ENCODE measurements around the gene XYLT1. TPM values are rescaled to one million over a fixed set of nuclear protein-coding genes. Genes with fewer than 3 reads are reported as not detected.

XYLT1 gene
- total RNA-seq, 5 donors from 2014 or later (not counting 1 experiment from before 2014, with no cell fraction given): 25.8 to 70.6 (median 57.8) TPM

DNA sequence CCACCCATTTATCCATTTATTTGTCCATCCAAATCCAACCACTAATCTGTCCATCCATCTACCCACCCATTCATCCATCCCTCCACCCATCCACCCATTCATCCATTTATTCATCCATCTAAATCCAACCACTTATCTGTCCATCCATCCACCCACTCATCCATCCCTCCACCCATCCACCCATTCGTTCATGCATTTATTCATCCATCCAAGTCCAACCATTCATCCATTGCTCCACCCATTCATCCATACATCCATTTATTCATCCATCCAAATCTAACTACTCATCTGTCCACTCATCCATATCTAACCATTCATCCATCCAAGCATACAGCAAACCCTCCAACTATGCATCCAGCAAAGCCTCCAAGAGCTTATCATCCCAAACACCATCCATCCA lies 267.3 kb downstream of the XYLT1 start:
- Mint-ChIP-seq H3K27me3 (no peaks in the 10 kb centered on the region), H3K4me1 (peaks cover 0 to 5% (median 0%) of the 10 kb centered on the region in 3 donors), H3K36me3 (peaks cover 31% of the 10 kb centered on the region), H3K27ac (no peak overlapping the region), H3K4me3 (no peak overlapping the region), H3K9me3 (no peaks in the 10 kb centered on the region)
- no peak overlapping the region for H3K27ac ChIP-seq (ENCODE audit: low read length)
- POLR2A ChIA-PET: no interaction called here
- ATAC-seq (replicated peaks in 1 of 4) (no peak), DNase-seq (no peak)
- H3K27me3 ChIP-seq (replicated peaks in 1 of 2; ENCODE audit: control insufficient read depth in 2 of 2, extremely low read depth in 1 of 2, insufficient read depth in 2 of 2, low read length in 1 of 2): no peaks in the 10 kb centered on the region
- no peaks in the 10 kb centered on the region for H3K9me3 ChIP-seq
- CTCF ChIA-PET: no interaction called here
- H3K36me3 ChIP-seq (ENCODE audit: control insufficient read depth in 2 of 2, extremely low read depth in 1 of 2, insufficient read depth in 1 of 2, low read length in 1 of 2): peaks cover 4 to 16% of the 10 kb centered on the region in 2 donors
- 86% methylated on average over 1 of the region's 1 CpG for WGBS (ENCODE audit: insufficient coverage)
- no peak overlapping the region for H3K4me3 ChIP-seq (ENCODE audit: control insufficient read depth in 1 of 2, extremely low read depth in 1 of 2, low read length in 1 of 2)
- H3K4me1 ChIP-seq (ENCODE audit: control insufficient read depth in 1 of 2, extremely low read depth in 1 of 2, insufficient read depth in 2 of 2, low read length in 2 of 2): no peaks in the 10 kb centered on the region

DNA sequence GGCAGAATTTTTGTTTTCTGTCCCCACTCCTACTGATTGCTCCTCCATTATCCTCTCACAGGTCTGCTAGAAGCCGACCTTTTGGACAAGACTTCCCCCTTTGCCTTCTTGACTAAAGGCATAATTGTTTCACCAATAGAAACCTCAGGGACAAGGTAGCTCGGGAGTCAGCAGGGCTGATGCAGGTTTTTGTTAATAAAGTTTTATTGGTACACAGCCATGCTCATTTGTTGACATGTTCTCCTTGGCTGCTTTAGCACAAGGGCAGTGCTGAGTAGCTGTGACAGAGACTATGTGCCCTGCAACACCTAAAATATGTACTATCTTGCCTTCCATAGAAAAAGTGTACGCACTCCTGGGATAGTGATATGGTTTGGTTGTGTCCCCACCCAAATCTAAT lies 271.6 kb downstream of the XYLT1 start:
- Mint-ChIP-seq H3K9me3 (no peaks in the 10 kb centered on the region), H3K27me3 (no peaks in the 10 kb centered on the region), H3K4me3 (no peak overlapping the region), H3K36me3 (peaks cover 53% of the 10 kb centered on the region), H3K4me1 (peaks cover 0 to 3% (median 2%) of the 10 kb centered on the region in 3 donors), H3K27ac (no peak overlapping the region)
- Histone ChIP-seq H3K4me1 (ENCODE audit: control insufficient read depth in 1 of 2, extremely low read depth in 1 of 2, insufficient read depth in 2 of 2, low read length in 2 of 2) (peaks cover 0 to 4% of the 10 kb centered on the region in 2 experiments), H3K36me3 (ENCODE audit: control insufficient read depth in 2 of 2, extremely low read depth in 1 of 2, insufficient read depth in 1 of 2, low read length in 1 of 2) (peaks cover 11 to 40% of the 10 kb centered on the region in 2 donors), H3K9me3 (no peaks in the 10 kb centered on the region), H3K27ac (ENCODE audit: low read length) (no peak overlapping the region), H3K27me3 (replicated peaks in 1 of 2; ENCODE audit: control insufficient read depth in 2 of 2, extremely low read depth in 1 of 2, insufficient read depth in 2 of 2, low read length in 1 of 2) (no peaks in the 10 kb centered on the region), H3K4me3 (ENCODE audit: control insufficient read depth in 1 of 2, extremely low read depth in 1 of 2, low read length in 1 of 2) (no peak overlapping the region)
- POLR2A ChIA-PET: interaction anchor here in 1 of 2 donors (0.5 kb wide), 1 partner anchor 12 kb away, joined by 8 read pairs; no protein-coding TSS in a partner anchor
- DNase-seq (no peak), ATAC-seq (replicated peaks in 1 of 4) (no peak)
- CTCF ChIA-PET: no interaction called here
- WGBS (ENCODE audit: insufficient coverage): no CpG with 5 or more reads among the region's 3 CpGs

DNA sequence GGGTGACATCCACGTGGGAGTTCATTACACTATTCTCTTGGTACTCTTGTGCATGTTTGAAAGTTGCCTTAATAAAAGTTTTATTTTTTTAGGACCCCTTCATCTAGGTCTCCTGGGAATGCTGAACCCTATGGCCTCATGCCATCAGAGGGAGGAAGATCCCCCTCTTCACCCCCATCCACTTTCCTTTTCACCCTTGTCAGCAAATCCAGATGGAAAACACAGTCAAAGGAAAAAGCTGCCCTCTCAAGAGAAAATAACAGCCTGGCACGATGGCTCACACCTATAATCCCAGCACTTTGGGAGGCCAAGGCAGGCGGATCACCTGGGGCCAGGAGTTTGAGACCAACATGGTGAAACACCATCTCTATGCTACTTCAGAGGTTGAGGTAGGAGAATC lies 274.2 kb downstream of the XYLT1 start:
- Mint-ChIP-seq H3K4me1 (peaks cover 0 to 3% (median 2%) of the 10 kb centered on the region in 3 donors), H3K9me3 (no peaks in the 10 kb centered on the region), H3K4me3 (no peak overlapping the region), H3K27me3 (no peaks in the 10 kb centered on the region), H3K36me3 (peaks cover 66% of the 10 kb centered on the region), H3K27ac (no peak overlapping the region)
- H3K27me3 ChIP-seq (replicated peaks in 1 of 2; ENCODE audit: control insufficient read depth in 2 of 2, extremely low read depth in 1 of 2, insufficient read depth in 2 of 2, low read length in 1 of 2): no peaks in the 10 kb centered on the region
- no peaks in the 10 kb centered on the region for H3K9me3 ChIP-seq
- H3K4me3 ChIP-seq (ENCODE audit: control insufficient read depth in 1 of 2, extremely low read depth in 1 of 2, low read length in 1 of 2): no peak overlapping the region
- H3K4me1 ChIP-seq (ENCODE audit: control insufficient read depth in 1 of 2, extremely low read depth in 1 of 2, insufficient read depth in 2 of 2, low read length in 2 of 2): peaks cover 0 to 5% of the 10 kb centered on the region in 2 experiments
- H3K27ac ChIP-seq (ENCODE audit: low read length): no peak overlapping the region
- H3K36me3 ChIP-seq (ENCODE audit: control insufficient read depth in 2 of 2, extremely low read depth in 1 of 2, insufficient read depth in 1 of 2, low read length in 1 of 2): peaks cover 11 to 43% of the 10 kb centered on the region in 2 donors
- ATAC-seq (replicated peaks in 1 of 4) (no peak), DNase-seq (no peak)
- POLR2A ChIA-PET: no interaction called here
- CTCF ChIA-PET: no interaction called here
- no CpG with 5 or more reads among the region's 3 CpGs for WGBS (ENCODE audit: insufficient coverage)

DNA sequence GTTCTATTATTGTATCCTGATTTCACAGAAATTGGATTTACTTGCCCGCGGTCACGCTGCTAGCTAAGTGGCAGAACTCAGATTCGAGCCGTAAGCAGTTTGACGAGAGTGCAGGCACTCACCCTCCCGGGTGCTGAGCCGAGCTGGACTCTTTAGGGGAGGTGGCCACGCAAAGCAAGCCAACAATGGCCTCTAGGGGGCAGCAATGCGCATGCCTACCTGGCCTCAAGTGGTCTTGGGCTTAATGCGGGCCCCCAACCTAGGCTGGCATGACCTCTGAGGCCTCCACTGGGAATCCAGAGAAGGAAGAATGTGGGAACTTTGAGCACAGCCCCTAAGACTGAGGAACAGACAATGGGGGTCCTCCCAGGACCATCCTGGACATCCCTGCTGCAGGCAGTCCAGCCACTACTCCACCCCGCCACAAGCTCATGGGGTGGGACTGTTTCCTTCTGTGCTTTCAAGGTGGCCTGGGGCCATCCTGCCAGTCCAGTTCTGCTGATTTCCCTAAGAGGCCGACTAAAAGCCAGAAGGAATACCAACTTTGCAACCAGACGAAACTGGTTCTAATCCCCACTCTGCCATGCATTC lies 276.5 kb downstream of the XYLT1 start:
- POLR2A ChIA-PET: no interaction called here
- WGBS (ENCODE audit: insufficient coverage): 67% methylated on average over 11 of the region's 14 CpGs
- no peaks in the 10 kb centered on the region for H3K27me3 Mint-ChIP-seq
- Histone ChIP-seq H3K36me3 (ENCODE audit: control insufficient read depth in 2 of 2, extremely low read depth in 1 of 2, insufficient read depth in 1 of 2, low read length in 1 of 2) (peaks cover 12 to 35% of the 10 kb centered on the region in 2 donors), H3K4me1 (ENCODE audit: control insufficient read depth in 1 of 2, extremely low read depth in 1 of 2, insufficient read depth in 2 of 2, low read length in 2 of 2) (peaks cover 0 to 5% of the 10 kb centered on the region in 2 experiments), H3K4me3 (ENCODE audit: control insufficient read depth in 1 of 2, extremely low read depth in 1 of 2, low read length in 1 of 2) (no peak overlapping the region), H3K9me3 (no peaks in the 10 kb centered on the region), H3K27me3 (replicated peaks in 1 of 2; ENCODE audit: control insufficient read depth in 2 of 2, extremely low read depth in 1 of 2, insufficient read depth in 2 of 2, low read length in 1 of 2) (no peaks in the 10 kb centered on the region), H3K27ac (ENCODE audit: low read length) (no peak overlapping the region)
- H3K36me3 Mint-ChIP-seq: peaks cover 71% of the 10 kb centered on the region
- DNase-seq (peak in 33 of 35 experiments; percentile 14 to 76 (median 46)), ATAC-seq (replicated peaks in 1 of 4) (peak in 3 of 4 experiments; percentile 52 to 63 (median 56))
- CTCF ChIA-PET: interaction anchor here (0.6 to 1.1 kb wide), 3 partner anchors 17 to 385 kb away, joined by 3 to 6 read pairs (median 5); no protein-coding TSS in a partner anchor
- H3K4me1 Mint-ChIP-seq: peaks cover 0 to 3% (median 2%) of the 10 kb centered on the region in 3 donors
- no peak overlapping the region for H3K27ac Mint-ChIP-seq
- H3K9me3 Mint-ChIP-seq: peaks cover 0 to 2% (median 0%) of the 10 kb centered on the region in 3 donors
- H3K4me3 Mint-ChIP-seq: no peak overlapping the region

DNA sequence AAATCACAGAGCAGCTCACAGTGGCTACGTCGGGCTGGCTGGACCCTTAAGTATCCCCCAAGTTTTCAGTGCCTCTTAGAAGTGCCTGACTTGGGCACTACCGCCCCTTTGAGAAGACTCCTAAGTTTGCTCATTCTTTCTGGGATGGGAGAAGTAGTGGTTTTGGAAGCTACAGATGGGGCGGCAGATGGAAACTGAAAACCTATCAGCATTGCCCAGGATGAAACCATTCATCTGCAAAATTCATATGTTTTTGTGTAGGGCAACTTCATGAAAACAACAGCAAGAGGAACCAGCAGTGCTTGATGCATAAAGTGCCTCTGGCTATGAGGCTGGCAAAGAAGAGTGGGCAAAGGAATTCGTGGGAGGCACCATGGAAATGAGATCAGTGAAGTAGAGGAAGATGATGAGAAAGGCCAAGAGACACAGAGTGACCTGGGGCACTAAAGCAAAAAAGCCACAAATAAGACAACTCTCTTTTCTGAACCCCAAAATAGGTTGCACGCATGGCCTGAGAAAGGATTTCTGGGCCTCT lies 277.1 kb downstream of the XYLT1 start:
- no peaks in the 10 kb centered on the region for H3K27me3 Mint-ChIP-seq
- H3K4me1 ChIP-seq (ENCODE audit: control insufficient read depth in 1 of 2, extremely low read depth in 1 of 2, insufficient read depth in 2 of 2, low read length in 2 of 2): peaks cover 0 to 5% of the 10 kb centered on the region in 2 experiments
- DNase-seq (no peak), ATAC-seq (replicated peaks in 1 of 4) (no peak)
- H3K36me3 Mint-ChIP-seq: peaks cover 69% of the 10 kb centered on the region
- 100% methylated on average over 1 of the region's 6 CpGs for WGBS (ENCODE audit: insufficient coverage)
- H3K9me3 Mint-ChIP-seq: peaks cover 0 to 2% (median 0%) of the 10 kb centered on the region in 3 donors
- ChIA-PET CTCF (interaction anchor here (0.6 to 1.1 kb wide), 3 partner anchors 18 to 179 kb away, joined by 3 to 6 read pairs (median 3); no protein-coding TSS in a partner anchor), POLR2A (no interaction called here)
- no peak overlapping the region for H3K4me3 ChIP-seq (ENCODE audit: control insufficient read depth in 1 of 2, extremely low read depth in 1 of 2, low read length in 1 of 2)
- peaks cover 0 to 3% (median 2%) of the 10 kb centered on the region in 3 donors for H3K4me1 Mint-ChIP-seq
- H3K4me3 Mint-ChIP-seq: no peak overlapping the region
- H3K9me3 ChIP-seq: no peaks in the 10 kb centered on the region
- no peak overlapping the region for H3K27ac ChIP-seq (ENCODE audit: low read length)
- H3K36me3 ChIP-seq (ENCODE audit: control insufficient read depth in 2 of 2, extremely low read depth in 1 of 2, insufficient read depth in 1 of 2, low read length in 1 of 2): peaks cover 12 to 31% of the 10 kb centered on the region in 2 donors
- no peak overlapping the region for H3K27ac Mint-ChIP-seq
- H3K27me3 ChIP-seq (replicated peaks in 1 of 2; ENCODE audit: control insufficient read depth in 2 of 2, extremely low read depth in 1 of 2, insufficient read depth in 2 of 2, low read length in 1 of 2): no peaks in the 10 kb centered on the region

DNA sequence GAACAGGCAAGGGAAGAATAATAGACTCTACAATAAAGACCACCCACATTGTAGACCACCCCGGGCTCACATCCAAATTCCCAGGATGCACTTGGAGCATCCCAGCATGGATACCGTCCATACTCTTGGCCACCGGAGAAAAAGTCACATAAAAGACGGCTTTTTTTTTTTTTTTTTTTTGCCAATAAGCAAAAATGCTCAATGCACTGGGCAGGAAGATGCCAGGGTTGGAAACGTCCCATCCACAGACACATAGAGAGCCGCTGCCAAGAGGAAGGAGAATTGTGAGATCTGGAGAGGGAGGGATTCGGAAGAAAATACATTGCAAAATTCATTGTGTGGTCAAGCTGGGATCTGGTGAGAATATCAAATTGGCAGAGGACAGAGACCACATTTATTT lies 286.7 kb downstream of the XYLT1 start:
- ChIA-PET POLR2A (no interaction called here), CTCF (interaction anchor here in 1 of 2 donors (0.8 kb wide), 1 partner anchor 14 kb away, joined by 3 read pairs; no protein-coding TSS in a partner anchor)
- DNase-seq (no peak), ATAC-seq (replicated peaks in 1 of 4) (no peak)
- Histone ChIP-seq H3K36me3 (ENCODE audit: control insufficient read depth in 2 of 2, extremely low read depth in 1 of 2, insufficient read depth in 1 of 2, low read length in 1 of 2) (peaks cover 5% of the 10 kb centered on the region in 2 donors), H3K27me3 (replicated peaks in 1 of 2; ENCODE audit: control insufficient read depth in 2 of 2, extremely low read depth in 1 of 2, insufficient read depth in 2 of 2, low read length in 1 of 2) (no peaks in the 10 kb centered on the region), H3K4me3 (ENCODE audit: control insufficient read depth in 1 of 2, extremely low read depth in 1 of 2, low read length in 1 of 2) (no peak overlapping the region), H3K4me1 (ENCODE audit: control insufficient read depth in 1 of 2, extremely low read depth in 1 of 2, insufficient read depth in 2 of 2, low read length in 2 of 2) (no peaks in the 10 kb centered on the region), H3K9me3 (no peaks in the 10 kb centered on the region), H3K27ac (ENCODE audit: low read length) (no peak overlapping the region)
- no peaks in the 10 kb centered on the region for H3K27me3 Mint-ChIP-seq
- peaks cover 0 to 5% (median 2%) of the 10 kb centered on the region in 3 donors for H3K4me1 Mint-ChIP-seq
- H3K9me3 Mint-ChIP-seq: no peaks in the 10 kb centered on the region
- peaks cover 70% of the 10 kb centered on the region for H3K36me3 Mint-ChIP-seq
- H3K4me3 Mint-ChIP-seq: no peak overlapping the region
- no peak overlapping the region for H3K27ac Mint-ChIP-seq
- WGBS (ENCODE audit: insufficient coverage): no CpG with 5 or more reads among the region's 7 CpGs

All from T-cell (primary cell).